M059J (cell line): Measurements from ENCODE around the gene SMARCC1. TPM values are rescaled to one million over a fixed set of nuclear protein-coding genes. Genes with fewer than 3 reads are reported as not detected.

Source experiments
- DNase-seq: peaks from one replicate; pipeline ENCODE4 v3.0.0-alpha.2; 2012; ENCODE audit warnings: low read depth
- total RNA-seq: library from RNA; depleted of rRNA; stranded (reverse); fragments of >200 nt; shearing (Covaris generic); gene quantifications from 2 replicates; pipeline ENCODE4 v1.2.3, GENCODE V29; 2014

The SMARCC1 gene
- total RNA-seq, 1 experiment from 2014 or later = 33.5 TPM

DNA sequence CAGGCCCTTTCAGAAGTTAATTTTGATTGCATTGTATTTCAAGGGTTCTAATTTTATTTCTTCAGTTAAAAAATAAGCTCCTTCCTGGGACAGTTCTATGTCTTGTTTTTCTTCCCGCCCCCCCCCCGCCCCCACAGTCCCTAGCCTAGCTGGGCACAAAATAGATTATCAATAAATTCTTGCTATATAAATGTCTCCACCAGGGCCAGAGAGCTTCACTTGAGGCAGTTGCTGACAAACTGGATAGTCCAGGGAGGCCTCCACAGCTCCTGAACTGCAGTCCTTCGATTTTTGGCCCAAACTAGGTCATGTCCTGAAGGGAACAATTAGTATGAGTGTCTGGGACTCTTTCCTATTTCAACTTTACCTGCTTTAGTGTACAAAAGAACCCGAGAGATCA, 193.1 kb downstream of the SMARCC1 start:
- DNase-seq = no peak

DNA sequence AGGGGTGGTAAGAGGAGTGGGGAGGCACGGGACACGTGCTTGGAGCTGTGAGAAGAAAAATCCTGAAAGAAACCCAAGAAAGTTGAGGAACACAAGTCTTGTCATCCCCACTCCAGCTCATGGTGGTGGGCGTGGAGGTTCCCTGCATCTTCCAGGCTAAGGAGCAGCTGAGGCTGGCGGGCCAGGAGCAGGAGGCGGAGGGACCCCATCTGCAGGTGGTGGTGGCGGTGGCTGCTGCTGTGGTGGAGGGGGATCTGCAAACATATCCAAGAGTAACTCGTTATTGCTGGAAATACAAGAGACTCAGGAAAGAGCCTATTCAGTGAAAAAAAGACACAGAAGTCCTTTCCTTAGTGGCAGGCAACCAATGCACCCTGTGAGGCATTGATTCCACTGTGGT, 193.6 kb downstream of the SMARCC1 start:
- DNase-seq = no peak

DNA sequence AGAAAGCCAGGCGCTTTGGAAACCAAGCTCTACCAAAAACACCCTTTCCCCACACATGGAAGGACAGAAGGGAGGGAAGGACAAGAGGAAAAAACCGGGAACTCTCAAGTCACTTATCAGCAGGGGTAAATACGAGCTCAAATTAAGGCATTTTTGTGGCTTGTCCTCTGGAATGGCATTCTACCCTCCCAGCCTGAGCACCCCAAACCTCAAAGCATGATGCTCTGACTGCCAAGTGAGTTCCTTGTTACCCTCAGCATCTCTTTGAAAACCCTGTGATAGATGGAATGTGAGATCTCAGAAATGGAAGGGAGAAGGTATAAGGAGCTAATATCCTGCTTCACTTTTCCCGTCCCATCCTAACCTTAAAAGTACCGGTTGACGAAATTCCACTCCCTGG, 194.9 kb downstream of the SMARCC1 start:
- no peak for DNase-seq

DNA sequence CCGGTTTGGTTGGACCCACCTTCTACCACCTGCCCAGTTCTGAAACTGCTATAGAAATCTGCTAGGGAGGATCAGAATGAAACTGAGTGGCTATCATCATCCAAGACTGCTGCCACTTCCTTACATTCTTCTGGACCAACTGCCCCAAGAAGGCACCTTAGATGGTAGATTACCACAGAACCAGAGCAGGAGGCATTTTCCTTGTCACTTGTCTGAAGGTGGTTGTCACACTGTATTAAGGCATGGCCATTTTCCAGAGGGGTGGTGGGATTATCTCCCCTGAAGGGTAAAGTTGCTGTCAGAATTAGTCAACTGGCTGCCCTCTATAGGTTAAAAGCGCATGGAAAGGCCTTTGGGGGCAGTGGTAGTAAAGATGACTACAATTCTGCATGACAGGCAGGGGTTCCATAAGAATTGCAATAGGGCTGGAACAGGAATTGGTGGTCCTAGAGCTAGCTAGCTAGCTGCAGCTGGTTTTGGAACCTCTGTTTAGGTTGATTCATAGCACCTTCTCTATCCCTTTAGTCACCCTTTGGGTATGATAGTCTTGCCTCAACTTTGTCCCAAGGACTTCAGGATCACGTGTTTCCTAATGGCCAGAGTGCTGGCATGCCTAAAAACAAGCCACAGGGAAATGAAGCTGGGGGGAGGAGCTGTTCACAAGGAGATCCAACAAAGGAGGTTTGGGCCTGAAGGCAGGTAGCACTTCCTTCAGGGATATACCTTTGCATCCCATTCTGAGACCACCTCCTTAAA, 198.2 kb downstream of the SMARCC1 start:
- peak; percentile 35 for DNase-seq

DNA sequence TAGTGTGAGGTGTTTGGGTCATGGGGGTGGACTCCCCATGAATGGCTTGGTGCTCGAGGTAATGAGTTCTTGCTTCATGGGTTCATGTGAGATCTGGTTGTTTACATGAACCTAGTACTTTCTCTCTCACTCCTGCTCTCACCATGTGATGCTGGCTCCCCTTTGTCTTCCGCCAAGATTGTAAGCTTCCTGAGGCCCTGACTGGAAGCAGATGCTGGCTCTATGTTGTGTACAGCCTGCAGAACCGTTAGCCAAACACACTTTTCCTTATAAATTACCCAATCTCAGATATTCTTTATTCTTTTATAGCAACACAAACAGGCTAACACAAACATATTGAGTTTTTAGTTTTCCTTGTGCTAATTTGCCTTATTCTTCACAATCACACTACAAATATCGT, 199.9 kb downstream of the SMARCC1 start:
- no peak for DNase-seq

DNA sequence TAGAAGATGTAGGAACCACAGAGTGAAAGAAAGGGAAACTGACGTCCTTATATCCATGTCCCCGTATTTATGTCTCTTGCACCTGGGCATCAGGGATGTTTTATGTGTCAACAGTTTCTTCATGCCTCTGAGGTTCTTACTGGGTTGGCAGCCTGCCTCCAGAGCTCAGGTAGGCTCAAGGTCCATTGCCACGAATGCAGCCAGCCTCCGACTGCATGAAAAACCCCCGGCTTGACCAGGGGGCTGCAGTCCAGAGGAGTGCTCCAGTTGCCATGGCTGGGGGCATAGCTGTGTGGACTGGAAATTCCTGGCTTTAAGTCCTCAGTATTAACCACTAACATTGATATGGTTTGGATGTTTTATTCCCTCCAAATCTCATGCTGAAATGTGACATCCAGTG, 200.3 kb downstream of the SMARCC1 start:
- no peak for DNase-seq

DNA sequence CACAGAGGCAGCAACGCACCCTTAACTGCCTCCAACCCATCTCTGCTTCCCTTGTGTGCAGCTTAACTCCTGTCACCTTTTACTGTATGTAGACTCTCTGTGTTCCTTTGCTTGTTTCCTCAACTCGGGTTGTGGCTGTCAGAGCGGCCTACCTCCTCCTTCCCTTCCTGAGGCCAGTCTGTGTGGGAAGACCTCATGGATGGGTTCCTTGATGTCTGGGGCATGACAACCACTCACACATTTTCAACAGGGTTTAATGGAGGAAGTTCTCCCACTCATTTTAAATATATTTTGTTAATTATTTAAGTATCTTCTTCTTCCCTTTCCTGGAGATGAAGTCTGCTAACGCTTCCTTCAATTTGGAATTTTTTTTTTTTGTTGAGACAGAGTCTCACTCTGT, 201.2 kb downstream of the SMARCC1 start:
- no peak for DNase-seq

DNA sequence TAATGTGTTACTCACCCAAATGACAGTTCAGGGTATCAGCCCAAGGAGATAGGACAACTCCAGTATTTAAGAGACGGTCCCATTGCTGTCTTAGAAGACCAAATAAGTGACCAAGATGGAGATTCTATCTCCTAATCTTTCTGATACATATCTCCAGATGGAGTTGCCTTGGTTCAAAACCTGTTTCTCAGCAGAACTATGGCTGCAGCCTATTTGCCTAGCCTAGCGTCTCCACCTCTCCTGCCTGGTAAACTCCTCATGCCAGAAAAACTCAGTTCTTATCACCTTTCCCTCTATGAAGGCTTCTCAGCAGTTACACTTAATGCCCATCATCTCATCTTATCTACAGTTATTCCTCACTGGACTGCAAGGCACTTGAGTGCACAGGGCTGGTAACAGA, 201.8 kb downstream of the SMARCC1 start:
- no peak for DNase-seq

DNA sequence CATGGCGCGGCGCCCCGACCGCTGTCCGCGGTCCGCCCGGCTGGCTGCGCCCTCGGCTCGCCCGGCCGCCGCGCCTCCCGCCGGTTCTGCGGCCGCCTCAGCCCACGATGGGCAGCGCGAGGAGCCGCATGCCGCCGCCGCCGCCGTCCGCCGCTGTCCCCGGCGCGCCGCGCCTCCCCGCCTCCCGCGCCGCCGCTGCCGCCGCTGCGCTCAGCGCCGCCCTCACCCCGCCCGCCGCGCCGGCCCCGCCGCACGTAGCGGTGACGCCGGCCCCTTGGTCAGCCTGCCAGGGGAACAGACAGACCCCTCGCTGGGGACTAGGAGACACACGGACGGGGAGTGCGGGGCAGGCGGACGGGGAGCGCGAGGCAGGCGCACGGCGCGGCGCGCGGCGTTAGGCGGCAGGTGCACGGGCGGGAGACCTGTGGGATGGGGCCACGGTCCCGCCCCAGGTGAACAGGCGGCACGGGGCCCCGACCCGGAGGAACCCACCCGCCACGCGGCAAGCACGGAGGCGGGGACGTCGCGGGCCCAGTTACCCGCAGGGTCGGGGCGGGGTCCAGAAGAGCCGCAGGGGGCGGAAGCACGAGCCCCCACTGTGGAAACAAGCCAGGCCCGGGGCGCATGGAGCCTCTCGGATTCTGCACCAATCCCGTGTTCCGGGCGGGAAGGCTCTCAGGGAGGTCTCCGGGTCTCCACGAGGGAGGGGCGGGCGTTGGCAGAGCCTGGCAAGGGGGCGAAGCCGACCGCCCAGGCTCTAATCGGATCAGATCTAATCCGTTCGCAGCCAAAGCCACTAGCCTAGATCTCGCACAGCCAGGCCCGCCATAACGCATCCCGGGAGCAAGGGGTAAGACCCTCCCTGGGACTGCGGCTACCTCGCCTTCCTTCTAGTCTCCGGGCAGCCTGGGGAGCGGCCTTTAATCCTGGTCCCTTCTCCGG, 202.7 kb downstream of the SMARCC1 start, which contains the start of gene CSPG5:
TSS of gene CSPG5 (minus strand) at position 175 of the 942 bp plus-strand sequence. CDS start at position 3, 172 bp downstream.
- DNase-seq = no peak

DNA sequence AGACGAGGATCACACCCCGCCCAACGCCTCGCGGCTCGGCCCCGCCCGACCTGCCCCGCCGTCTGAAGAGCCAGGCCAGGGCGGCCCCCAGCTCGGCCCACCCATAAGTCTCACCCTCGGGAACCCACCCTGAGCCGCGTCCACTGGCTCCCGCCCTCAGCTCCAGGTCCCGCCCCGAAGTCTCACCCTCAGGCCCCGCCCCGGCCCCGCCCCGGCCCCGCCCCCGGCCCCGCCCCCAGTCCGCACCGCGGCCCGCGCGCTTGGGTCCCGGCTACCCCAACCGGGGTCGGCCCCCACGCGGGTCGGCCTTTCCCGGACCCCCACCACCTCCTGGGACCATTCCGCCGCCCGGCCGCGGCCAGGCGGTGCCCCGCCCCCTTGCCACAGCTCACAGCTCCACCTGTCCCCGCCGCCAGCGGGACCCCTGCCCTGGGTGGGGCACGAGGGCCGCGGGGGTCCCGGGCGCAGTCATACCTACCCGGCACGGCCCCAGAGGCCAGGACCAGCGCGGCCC, 203.5 kb downstream of the SMARCC1 start:
- no peak for DNase-seq

DNA sequence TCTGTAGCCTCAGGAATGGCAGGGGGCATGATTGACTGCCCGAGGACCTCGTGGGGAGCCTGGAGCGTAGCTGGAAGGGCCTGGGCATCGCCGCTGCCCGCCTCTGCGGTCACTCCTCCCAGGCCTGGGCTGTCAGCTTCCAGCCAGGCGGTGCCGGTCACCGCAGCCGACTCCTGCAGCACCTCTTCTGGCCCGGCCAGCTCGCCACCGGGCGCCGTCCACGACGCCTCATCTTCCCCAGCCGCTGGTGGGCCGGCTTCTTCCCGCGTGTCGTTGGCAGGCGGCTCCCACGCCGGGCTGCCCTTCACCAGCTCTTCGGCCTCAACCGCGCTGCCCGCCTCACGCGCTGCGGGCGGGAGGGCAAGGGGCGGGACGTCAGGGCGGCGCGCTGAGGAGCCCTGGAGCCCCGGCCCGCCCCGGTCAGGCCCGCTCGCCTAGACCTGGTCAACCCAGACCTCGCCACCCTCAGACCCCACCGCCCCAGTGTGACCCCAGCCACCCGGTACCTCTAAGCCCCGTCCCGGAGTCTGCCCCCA, 204.0 kb downstream of the SMARCC1 start:
- DNase-seq = peak; percentile 11

DNA sequence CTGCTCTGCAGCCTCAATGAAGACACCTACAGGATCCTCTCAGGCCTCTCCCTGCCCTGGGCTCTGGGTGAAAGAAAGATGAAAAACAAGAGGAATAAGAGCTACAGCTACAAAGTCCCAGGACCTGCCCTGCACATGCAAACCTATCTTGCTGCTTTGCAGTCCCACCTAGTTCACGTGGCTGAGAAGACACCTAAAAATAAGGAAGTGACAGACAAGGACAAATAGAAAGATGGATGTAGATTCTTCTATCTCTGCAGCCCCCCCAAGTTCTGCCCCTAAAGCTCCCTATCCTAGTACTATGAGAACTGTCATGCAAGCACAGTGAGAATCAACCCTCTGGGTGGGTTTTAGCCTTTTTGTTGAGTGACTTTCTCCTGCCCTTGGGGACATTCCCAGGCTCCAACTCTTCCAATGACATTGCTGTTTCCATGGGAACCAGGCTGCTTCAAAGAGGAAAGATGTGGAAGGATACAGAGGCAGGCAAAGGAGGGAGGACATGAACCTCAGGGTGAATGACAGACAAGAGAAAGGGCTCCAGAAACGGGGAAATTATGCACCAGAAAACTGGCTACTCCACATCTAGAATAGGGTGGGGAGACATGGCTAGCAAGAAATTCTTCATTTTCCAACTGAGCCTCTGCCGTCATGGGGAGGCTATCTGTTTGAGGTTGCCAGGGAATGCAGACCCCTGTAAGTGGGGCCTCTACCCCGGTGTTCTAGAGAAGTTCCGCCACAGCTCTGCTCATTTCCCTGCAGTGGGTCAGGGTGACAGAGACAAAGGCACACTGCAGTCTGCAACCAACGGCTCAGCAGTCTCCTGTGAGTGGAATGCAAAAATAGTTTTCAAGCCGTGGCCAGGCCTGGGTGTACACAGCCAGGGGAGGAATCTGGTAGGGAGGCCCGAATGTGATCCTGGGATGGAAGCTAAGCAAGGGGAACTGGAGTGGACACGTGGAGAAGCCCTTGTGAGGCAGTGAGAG, 208.2 kb downstream of the SMARCC1 start:
- DNase-seq = no peak

DNA sequence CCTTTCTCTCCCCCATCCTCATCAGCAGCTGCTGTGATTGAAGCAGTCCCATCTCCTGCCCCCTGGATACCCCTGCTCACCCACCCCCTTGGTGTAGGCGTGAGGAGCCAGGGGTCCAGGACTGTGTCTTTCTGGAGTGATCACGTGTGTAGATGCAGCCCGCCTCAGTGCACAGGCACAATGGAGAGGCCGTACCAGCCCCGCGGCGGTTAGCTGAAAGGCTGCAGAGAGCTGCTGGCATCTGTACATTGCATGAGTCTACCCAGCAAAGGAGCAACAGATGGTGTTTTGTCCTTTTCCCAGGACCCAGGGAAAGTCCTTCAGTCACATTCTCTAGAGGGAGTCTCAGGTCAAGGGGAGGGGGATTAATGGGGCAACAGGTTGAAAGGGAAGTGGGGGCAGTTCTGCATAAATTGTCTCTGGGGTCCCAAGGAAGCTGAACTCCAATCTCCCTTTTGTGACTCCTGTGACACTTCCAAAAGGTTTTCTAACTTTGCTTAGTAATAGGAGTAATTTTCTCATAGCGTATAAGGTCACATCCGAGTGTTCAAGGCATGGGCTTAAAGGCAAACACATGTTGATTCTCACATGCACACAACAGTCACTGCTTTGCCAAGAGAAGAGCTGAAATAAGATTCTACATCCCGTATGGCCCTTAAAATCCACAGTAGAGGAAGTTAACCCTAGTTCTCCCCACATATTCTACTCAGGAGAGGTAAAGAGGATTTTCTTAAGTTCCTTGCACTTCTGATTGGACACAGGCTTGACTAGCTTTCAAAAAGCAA, 210.1 kb downstream of the SMARCC1 start:
- no peak for DNase-seq

DNA sequence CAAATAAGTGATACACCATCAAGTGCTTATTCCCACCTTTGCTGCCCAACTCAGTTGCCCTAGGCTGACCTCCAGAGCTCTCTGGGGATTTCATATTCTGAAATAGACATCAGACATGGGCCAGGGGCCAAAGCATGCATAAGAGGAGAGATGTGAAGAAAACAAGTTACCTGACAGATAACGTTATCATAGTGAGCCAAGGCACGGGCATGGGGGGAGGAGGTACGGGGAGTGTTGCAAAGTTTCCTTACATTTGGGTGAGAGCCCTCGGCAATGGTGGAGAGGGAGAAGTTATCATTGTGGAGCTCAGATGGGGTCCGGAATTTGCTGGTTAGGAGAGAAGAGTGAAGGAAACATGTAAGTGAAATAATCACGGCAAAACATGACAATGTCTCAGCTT, 212.8 kb downstream of the SMARCC1 start:
- DNase-seq = no peak

DNA sequence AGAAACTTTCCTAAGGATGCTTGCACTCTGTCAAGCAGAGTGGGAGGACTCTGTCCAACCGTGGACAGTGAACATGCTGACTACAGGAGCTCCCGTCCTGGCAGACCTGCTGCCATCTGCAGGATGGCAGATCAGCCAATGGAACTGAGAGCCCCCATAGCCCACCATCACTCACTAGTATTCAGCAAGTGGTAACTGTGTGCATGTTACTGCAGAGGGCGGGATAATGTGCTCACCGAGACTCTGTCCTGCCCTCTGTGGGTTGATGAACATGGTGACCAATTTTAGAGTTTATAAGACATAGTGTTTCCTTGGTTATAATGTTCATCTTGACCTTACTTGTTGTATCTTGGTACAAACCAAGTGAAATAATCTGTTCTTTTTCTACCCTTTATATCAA, 214.5 kb downstream of the SMARCC1 start:
- no peak for DNase-seq

DNA sequence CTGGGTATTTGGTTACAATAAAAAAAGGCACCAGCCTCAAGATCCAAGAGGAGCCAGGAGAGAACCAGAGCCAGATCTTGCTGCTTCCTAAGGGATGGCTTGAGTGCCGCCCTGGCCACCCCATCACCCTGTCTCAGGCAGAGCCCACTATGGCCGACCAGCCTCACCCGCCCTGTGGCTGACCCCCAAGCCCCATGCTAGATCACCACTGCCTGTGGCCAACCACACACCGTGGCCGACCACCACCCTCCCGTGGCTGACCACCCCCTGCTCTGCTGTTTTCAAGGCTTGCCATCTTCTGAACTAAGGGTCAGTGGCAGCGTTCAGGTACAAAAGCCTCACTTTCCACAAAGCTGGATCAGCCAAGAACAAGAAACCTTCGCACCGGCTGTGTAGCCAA, 215.0 kb downstream of the SMARCC1 start:
- no peak for DNase-seq

DNA sequence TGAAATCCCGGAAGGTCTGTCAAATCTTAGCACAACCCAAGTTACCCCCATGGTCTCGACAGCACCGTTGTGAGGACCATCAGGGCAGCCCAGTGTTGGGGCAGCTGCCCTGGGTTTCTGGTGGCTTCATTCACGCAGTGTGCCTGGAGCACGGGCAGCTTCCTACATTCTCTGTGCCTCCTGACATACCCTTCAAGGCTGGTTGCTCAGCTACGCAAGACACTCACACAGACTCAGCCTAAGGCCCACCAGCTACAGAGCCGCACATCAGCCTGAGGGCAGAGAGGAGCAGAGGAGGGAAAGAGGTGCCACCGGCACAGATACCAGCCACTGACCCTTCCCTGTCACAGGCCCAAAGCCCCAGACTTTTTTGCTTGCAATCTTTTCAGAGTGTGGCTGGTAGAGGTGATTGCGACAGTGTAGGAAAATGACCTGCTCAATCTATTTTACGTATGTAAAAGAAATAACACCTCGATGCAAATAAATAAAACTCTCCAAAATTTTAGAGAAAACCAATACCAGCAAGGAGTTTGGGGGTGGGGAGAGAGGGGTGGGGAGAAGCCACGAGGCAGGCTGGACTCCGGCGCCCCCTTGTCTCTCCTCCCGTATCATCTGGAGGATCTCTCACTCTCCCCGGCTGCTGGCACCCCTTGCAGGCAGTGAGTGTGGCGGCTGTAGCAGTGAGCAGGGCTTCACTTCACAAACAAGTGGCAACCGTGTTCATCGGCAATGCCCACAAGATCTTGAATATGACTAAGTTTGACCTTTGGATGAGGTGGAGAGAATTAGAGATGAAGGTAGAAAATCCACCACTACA, 215.8 kb downstream of the SMARCC1 start:
- no peak for DNase-seq

DNA sequence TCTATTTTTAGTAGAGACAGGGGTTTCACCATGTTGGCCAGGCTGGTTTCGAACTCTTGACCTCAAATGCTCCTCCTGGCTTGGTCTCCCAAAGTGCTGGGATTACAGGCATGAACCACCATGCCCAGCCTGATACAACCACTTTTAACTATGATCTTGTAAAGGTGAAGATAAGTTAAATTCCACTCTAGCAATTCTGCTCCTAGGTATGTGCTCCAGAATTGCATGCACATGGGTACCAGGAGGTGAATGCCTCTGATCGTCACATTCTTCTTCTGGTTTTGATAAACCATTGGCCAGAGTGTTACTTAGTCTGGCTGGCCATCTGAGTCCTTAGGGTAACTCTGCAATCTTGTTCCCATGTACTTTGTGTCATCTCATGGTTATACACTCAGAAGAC, 225.3 kb downstream of the SMARCC1 start:
- no peak for DNase-seq

DNA sequence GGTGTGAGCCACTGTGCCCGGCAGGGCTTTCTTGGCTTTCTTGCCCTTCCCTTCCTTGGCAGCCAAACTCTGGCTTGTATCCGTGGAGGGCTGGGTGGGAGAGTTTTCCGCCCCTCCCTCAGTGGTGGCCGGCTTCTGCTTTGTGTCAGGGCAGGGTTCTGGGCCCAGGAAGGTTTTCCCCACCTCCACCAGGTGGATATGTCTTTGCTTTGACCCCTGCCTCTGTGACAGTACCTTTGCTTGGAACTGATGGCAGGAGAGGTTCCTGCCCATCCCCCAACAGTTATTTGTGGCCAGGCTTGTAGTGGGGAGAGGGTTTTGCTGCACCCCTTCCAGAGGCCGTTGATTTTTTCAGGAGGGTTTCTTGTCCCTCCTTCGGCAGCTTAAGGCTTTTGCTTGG, 227.4 kb downstream of the SMARCC1 start:
- no peak for DNase-seq
